Panc1 (cell line): Measurements from ENCODE around the gene LINGO1.

Source experiments
- CTCF ChIP-seq: fragments of 450-650 bp; IDR thresholded peaks from 2 replicates; pipeline ENCODE4 v1.5.1; 2017; ENCODE audit warnings: mild to moderate bottlenecking
- POLR2AphosphoS5 ChIP-seq: IDR thresholded peaks from 2 replicates; pipeline ENCODE4 v1.6.1; 2012; ENCODE audit warnings: mild to moderate bottlenecking, low read depth, low read length, moderate library complexity

GRCh38 chr15:77567202-77567601 lies 65.5 kb downstream of the LINGO1 start:
- TF ChIP-seq CTCF (no peak), POLR2AphosphoS5 (no peak)
